Vagina (tissue), 2 donors: ENCODE results near the gene TUNAR.

ENCODE experiments used
- CTCF ChIP-seq, 3 experiments: fragments of 450-650 bp in 2 of 3; fragments of 200-600 bp in 1 of 3; sonication (generic) in 1 of 3; IDR thresholded peaks; one replicate each; pipeline ENCODE4 v1.5.1; 2017 to 2019; ENCODE audit warnings: antibody characterized with exemption in 3 of 3, mild to moderate bottlenecking in 2 of 3, moderate library complexity in 2 of 3
- POLR2A ChIP-seq, 2 donors: fragments of 450-650 bp; IDR thresholded peaks; one replicate each; pipeline ENCODE4 v1.6.1; 2017; ENCODE audit warnings: antibody characterized with exemption in 2 of 2, mild to moderate bottlenecking in 2 of 2, moderate library complexity in 2 of 2
- POLR2AphosphoS5 ChIP-seq, 2 donors: sonication (generic); formaldehyde crosslinking; IDR thresholded peaks; one replicate each; pipeline ENCODE4 v1.9.0; 2017; ENCODE audit warnings: antibody characterized with exemption in 2 of 2, mild to moderate bottlenecking in 2 of 2, low read depth in 1 of 2; ENCODE audit not compliant: insufficient read depth in 1 of 2

GRCh38 chr14:95887351-95887750 lies 10.7 kb downstream of the TUNAR start:
- no peak for TF ChIP-seq CTCF (IDR thresholded peaks at IDR 0.05)
- TF ChIP-seq POLR2AphosphoS5 (IDR thresholded peaks at IDR 0.05; ENCODE audit: insufficient read depth in 1 of 2, low read depth in 1 of 2), result no peak
- no peak for TF ChIP-seq POLR2A (IDR thresholded peaks at IDR 0.05)
